ENCODE measurements around the gene CFAP300. TPM values are rescaled to one million over a fixed set of nuclear protein-coding genes. Genes with fewer than 3 reads are reported as not detected.

Gene CFAP300
- total RNA-seq, 1 donor from 2014 or later, result 2.3 TPM

- H3K9me3 ChIP-seq, result no peaks in the 10 kb centered on the region
- H3K36me3 ChIP-seq, result no peaks in the 10 kb centered on the region
- no peaks in the 10 kb centered on the region for H3K4me1 ChIP-seq
- intact Hi-C loops (cut with DNase I), result no loop called here
- H3K27me3 ChIP-seq, result peaks cover 3% of the 10 kb centered on the region
- ATAC-seq (no peak), DNase-seq (no peak)
- no peak for TF ChIP-seq CTCF (IDR thresholded peaks at IDR 0.05)
- no peak overlapping the region for H3K27ac ChIP-seq
- no peak overlapping the region for H3K4me3 ChIP-seq
These were observed 32.4 kb downstream of the CFAP300 start for GRCh38 chr11:102079625-102080024.

DNA sequence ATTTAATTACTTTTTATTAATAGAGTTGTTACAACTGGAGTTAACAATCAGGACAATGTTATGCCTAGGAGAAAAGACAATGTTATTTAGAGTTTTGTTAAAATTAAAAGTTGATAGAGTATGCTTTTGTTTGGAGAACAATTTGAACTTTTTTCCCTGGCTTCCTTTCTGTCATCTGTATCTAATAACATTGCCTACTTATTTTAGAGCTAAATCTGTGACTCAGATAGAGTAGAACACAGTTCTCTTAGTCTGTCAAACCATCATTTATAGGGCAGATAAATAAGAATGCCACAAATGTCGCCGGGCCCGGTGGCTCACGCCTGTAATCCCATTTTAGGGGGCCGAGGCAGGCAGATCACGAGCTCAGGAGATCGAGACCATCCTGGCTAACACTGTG is 34.1 kb downstream of the CFAP300 start:
- Histone ChIP-seq H3K4me1 (no peaks in the 10 kb centered on the region), H3K9me3 (no peaks in the 10 kb centered on the region), H3K27ac (no peak overlapping the region), H3K36me3 (no peaks in the 10 kb centered on the region), H3K27me3 (peaks cover 3% of the 10 kb centered on the region), H3K4me3 (no peak overlapping the region)
- no peak for DNase-seq
- intact Hi-C loops (cut with DNase I), result no loop called here
- TF ChIP-seq CTCF (IDR thresholded peaks at IDR 0.05), result no peak
- no peak for ATAC-seq

GRCh38 chr11:102085864-102086551 is 38.8 kb downstream of the CFAP300 start:
- H3K4me1 ChIP-seq, result no peaks in the 10 kb centered on the region
- intact Hi-C loops (cut with DNase I), result no loop called here
- no peaks in the 10 kb centered on the region for H3K27me3 ChIP-seq
- H3K36me3 ChIP-seq, result no peaks in the 10 kb centered on the region
- ATAC-seq (no peak), DNase-seq (no peak)
- no peaks in the 10 kb centered on the region for H3K9me3 ChIP-seq
- no peak for TF ChIP-seq CTCF (IDR thresholded peaks at IDR 0.05)
- no peak overlapping the region for H3K27ac ChIP-seq
- H3K4me3 ChIP-seq, result no peak overlapping the region

DNA sequence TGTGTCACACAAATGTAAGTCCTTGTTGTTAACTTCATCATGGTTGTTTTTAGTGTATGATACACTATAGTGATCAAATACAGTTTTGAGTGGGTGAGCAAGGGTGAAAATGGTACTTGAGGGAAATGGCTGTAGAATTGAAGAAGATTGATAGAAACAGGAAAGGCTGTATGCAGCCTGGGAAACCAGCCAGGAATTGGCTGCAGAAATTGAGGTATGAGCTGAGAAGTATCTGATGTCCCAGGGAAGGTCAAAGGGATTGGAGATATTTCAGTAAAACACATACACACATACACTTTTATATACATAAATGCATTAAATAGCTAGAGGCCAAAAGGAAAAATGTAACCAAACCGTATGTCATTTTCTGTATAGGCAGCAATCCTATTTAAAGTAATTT is 49.9 kb downstream of the CFAP300 start:
- intact Hi-C loops (cut with DNase I), result no loop called here
- H3K36me3 ChIP-seq, result no peaks in the 10 kb centered on the region
- ATAC-seq (no peak), DNase-seq (no peak)
- H3K27me3 ChIP-seq, result no peaks in the 10 kb centered on the region
- H3K4me3 ChIP-seq, result no peak overlapping the region
- H3K4me1 ChIP-seq, result no peaks in the 10 kb centered on the region
- no peak overlapping the region for H3K27ac ChIP-seq
- H3K9me3 ChIP-seq, result no peaks in the 10 kb centered on the region
- no peak for TF ChIP-seq CTCF (IDR thresholded peaks at IDR 0.05)

DNA sequence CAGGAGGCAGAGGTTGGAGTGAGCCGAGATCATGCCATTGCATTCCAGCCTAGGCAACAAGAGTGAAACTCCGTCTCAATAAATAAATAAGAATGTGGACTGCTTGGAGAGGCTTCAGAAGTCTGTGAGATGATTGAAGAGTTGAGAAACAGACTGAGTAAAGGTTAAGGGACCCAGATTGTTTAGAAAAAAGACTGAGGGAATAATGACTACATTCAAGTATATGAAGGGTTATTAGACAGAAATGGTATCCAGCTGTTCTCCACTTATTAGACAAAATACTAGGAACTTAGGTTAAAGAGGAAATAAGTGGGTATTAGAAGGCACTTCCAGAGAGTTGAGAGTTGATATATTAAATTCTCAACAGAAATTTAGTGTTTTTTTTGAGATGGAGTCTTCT is 52.5 kb downstream of the CFAP300 start:
- Histone ChIP-seq H3K36me3 (no peaks in the 10 kb centered on the region), H3K4me1 (no peaks in the 10 kb centered on the region), H3K27me3 (no peaks in the 10 kb centered on the region), H3K9me3 (no peaks in the 10 kb centered on the region), H3K27ac (no peak overlapping the region), H3K4me3 (no peak overlapping the region)
- DNase-seq (no peak), ATAC-seq (no peak)
- intact Hi-C loops (cut with DNase I), result no loop called here
- no peak for TF ChIP-seq CTCF (IDR thresholded peaks at IDR 0.05)
